GM23338 (cell line): ENCODE data around the gene ROBO1. TPM values are rescaled to one million over a fixed set of nuclear protein-coding genes. Genes with fewer than 3 reads are reported as not detected.

Experiments used
- ATAC-seq: fragments of 200-7000 bp; cut with Tn5 transposase; 3 replicates; pipeline ENCODE4 v1.9.1; 2020
- DNase-seq: peaks from one replicate; pipeline ENCODE4 v3.0.0-alpha.2; 2015; ENCODE audit warnings: low spot score
- H2AFZ ChIP-seq: fragments of 200-600 bp; sonication (generic); 2 replicates; pipeline ENCODE4 v1.8.0; 2016; ENCODE audit warnings: antibody characterized with exemption, mild to moderate bottlenecking, moderate library complexity
- H3F3A ChIP-seq: fragments of 200-600 bp; sonication (generic); replicated peaks from 2 replicates; pipeline ENCODE4 v1.8.0; 2017; ENCODE audit warnings: antibody characterized with exemption, mixed run types, low read depth
- H3K27ac ChIP-seq: fragments of 200-600 bp; sonication (generic); 2 replicates; pipeline ENCODE4 v1.6.1; 2016; ENCODE audit warnings: low read depth
- H3K27me3 ChIP-seq: fragments of 200-600 bp; sonication (generic); 2 replicates; pipeline ENCODE4 v1.8.0; 2016; ENCODE audit warnings: mild to moderate bottlenecking, mixed run types, moderate library complexity; ENCODE audit not compliant: insufficient read depth
- H3K36me3 ChIP-seq: fragments of 200-600 bp; sonication (generic); 2 replicates; pipeline ENCODE4 v1.8.0; 2016; ENCODE audit warnings: mild to moderate bottlenecking; ENCODE audit not compliant: insufficient read depth
- H3K4me1 ChIP-seq: fragments of 200-600 bp; sonication (generic); 2 replicates; pipeline ENCODE4 v1.8.0; 2016; ENCODE audit warnings: mild to moderate bottlenecking, moderate library complexity; ENCODE audit not compliant: insufficient read depth
- H3K4me2 ChIP-seq: fragments of 200-600 bp; sonication (generic); 2 replicates; pipeline ENCODE4 v1.7.1; 2017; ENCODE audit warnings: mixed run types
- H3K4me3 ChIP-seq: fragments of 200-600 bp; sonication (generic); 2 replicates; pipeline ENCODE4 v1.6.1; 2016; ENCODE audit warnings: mixed run types
- H3K79me2 ChIP-seq: fragments of 200-600 bp; sonication (generic); replicated peaks from 2 replicates; pipeline ENCODE4 v1.8.0; 2017; ENCODE audit warnings: mild to moderate bottlenecking; ENCODE audit not compliant: insufficient read depth
- H3K9me2 ChIP-seq: fragments of 200-600 bp; sonication (generic); 2 replicates; pipeline ENCODE4 v1.8.0; 2017; ENCODE audit not compliant: insufficient read depth
- H4K20me1 ChIP-seq: fragments of 200-600 bp; sonication (generic); replicated peaks from 2 replicates; pipeline ENCODE4 v1.8.0; 2017; ENCODE audit warnings: mild to moderate bottlenecking; ENCODE audit not compliant: insufficient read depth
- H3K27ac Mint-ChIP-seq: 2 replicates; pipeline ENCODE4 v1.8.0; 2020; ENCODE audit warnings: inconsistent platforms, mild to moderate bottlenecking, moderate library complexity, mixed read lengths
- H3K27me3 Mint-ChIP-seq: 3 replicates; pipeline ENCODE4 v1.8.0; 2022; ENCODE audit warnings: low read depth, mild to moderate bottlenecking, moderate library complexity, mixed read lengths, inconsistent platforms; ENCODE audit not compliant: insufficient read depth, poor library complexity
- H3K36me3 Mint-ChIP-seq: 3 replicates; pipeline ENCODE4 v1.8.0; 2021; ENCODE audit warnings: low read depth, mild to moderate bottlenecking, inconsistent platforms, moderate library complexity, mixed read lengths
- H3K4me1 Mint-ChIP-seq: 3 replicates; pipeline ENCODE4 v1.8.0; 2020; ENCODE audit warnings: mild to moderate bottlenecking, inconsistent platforms, mixed read lengths
- H3K4me3 Mint-ChIP-seq: 3 replicates; pipeline ENCODE4 v1.8.0; 2021; ENCODE audit warnings: moderate library complexity, mild to moderate bottlenecking, inconsistent platforms, mixed read lengths
- H3K9me3 Mint-ChIP-seq: 3 replicates; pipeline ENCODE4 v1.8.0; 2020; ENCODE audit warnings: moderate library complexity, mild to moderate bottlenecking, inconsistent platforms, mixed read lengths
- CREB1 ChIP-seq: fragments of 250-450 bp; sonication (Bioruptor Pico); IDR thresholded peaks from 2 replicates; pipeline ENCODE4 v1.5.0; 2020; ENCODE audit warnings: low read depth, mild to moderate bottlenecking, moderate library complexity
- CTCF ChIP-seq, 2 experiments: fragments of 200-600 bp in 1 of 2; sonication (generic) in 1 of 2; conservative IDR thresholded peaks; 2 replicates each; pipeline versions ENCODE4 v1.5.1 to v1.6.1; 2016 to 2017; ENCODE audit warnings: antibody characterized with exemption in 2 of 2, low read depth in 2 of 2, mild to moderate bottlenecking in 2 of 2, moderate library complexity in 1 of 2
- EZH2 ChIP-seq: fragments of 200-600 bp; sonication (generic); IDR thresholded peaks from one replicate; pipeline ENCODE4 v1.8.0; 2017; ENCODE audit warnings: antibody characterized with exemption, mild to moderate bottlenecking, low read depth; ENCODE audit not compliant: unreplicated experiment
- EZH2phosphoT487 ChIP-seq: fragments of 200-600 bp; sonication (generic); IDR thresholded peaks from one replicate; pipeline ENCODE4 v1.8.1; 2018; ENCODE audit warnings: antibody characterized with exemption; ENCODE audit not compliant: unreplicated experiment
- STAT1 ChIP-seq: IDR thresholded peaks from one replicate; pipeline ENCODE4 v1.6.1; 2016; ENCODE audit warnings: antibody characterized with exemption; ENCODE audit not compliant: unreplicated experiment
- ZNF331 ChIP-seq: fragments of 250-450 bp; sonication (Bioruptor Pico); IDR thresholded peaks from 2 replicates; pipeline ENCODE4 v1.5.0; 2020; ENCODE audit warnings: low read depth, mild to moderate bottlenecking, moderate library complexity
- polyA plus RNA-seq: library from polyadenylated mRNA; unstranded; fragments of >200 nt; fragmentation: Nextera tagmentation; extraction: Ambion mirVana; gene quantifications from 2 replicates; pipeline ENCODE4 v1.2.1, GENCODE V29; 2016
- total RNA-seq: library from RNA; depleted of rRNA; stranded (reverse); fragments of >200 nt; shearing (Covaris generic); gene quantifications from 2 replicates; pipeline ENCODE4 v1.2.3, GENCODE V29; 2014
- TF ChIP-seq, protein P1 (sequence below): fragments of 250-450 bp; sonication (Bioruptor Pico); IDR thresholded peaks from 2 replicates; pipeline ENCODE4 v1.5.0; 2020; ENCODE audit warnings: mild to moderate bottlenecking, moderate library complexity

ROBO1 gene
- total and polyA plus RNA-seq, 2 experiments from 2014 or later = 19.2 to 78.3 TPM

- no peaks in the 10 kb centered on the region for H4K20me1 ChIP-seq
- no peak overlapping the region for H3K4me3 Mint-ChIP-seq
- H2AFZ ChIP-seq = no peak overlapping the region
- H3K27ac ChIP-seq = no peak overlapping the region
- H3K27me3 ChIP-seq = no peaks in the 10 kb centered on the region
- no peak for ATAC-seq
- H3K36me3 ChIP-seq = no peaks in the 10 kb centered on the region
- H3K36me3 Mint-ChIP-seq = no peaks in the 10 kb centered on the region
- DNase-seq = no peak
- no peaks in the 10 kb centered on the region for H3K9me2 ChIP-seq
- H3K4me1 Mint-ChIP-seq = peaks cover 2% of the 10 kb centered on the region; the same call in 1 of the 3 replicates
- no peaks in the 10 kb centered on the region for H3K27me3 Mint-ChIP-seq
- H3K4me3 ChIP-seq = no peak overlapping the region
- TF ChIP-seq CTCF (conservative IDR thresholded peaks at IDR 0.05; ENCODE audit: low read depth in 2 of 2) (no peak), EZH2phosphoT487 (no peak), EZH2 (no peak), CREB1 (CRISPR knock-in tag) (no peak), STAT1 (no peak), ZNF331 (CRISPR knock-in tag) (no peak)
- TF ChIP-seq, protein P1, sequence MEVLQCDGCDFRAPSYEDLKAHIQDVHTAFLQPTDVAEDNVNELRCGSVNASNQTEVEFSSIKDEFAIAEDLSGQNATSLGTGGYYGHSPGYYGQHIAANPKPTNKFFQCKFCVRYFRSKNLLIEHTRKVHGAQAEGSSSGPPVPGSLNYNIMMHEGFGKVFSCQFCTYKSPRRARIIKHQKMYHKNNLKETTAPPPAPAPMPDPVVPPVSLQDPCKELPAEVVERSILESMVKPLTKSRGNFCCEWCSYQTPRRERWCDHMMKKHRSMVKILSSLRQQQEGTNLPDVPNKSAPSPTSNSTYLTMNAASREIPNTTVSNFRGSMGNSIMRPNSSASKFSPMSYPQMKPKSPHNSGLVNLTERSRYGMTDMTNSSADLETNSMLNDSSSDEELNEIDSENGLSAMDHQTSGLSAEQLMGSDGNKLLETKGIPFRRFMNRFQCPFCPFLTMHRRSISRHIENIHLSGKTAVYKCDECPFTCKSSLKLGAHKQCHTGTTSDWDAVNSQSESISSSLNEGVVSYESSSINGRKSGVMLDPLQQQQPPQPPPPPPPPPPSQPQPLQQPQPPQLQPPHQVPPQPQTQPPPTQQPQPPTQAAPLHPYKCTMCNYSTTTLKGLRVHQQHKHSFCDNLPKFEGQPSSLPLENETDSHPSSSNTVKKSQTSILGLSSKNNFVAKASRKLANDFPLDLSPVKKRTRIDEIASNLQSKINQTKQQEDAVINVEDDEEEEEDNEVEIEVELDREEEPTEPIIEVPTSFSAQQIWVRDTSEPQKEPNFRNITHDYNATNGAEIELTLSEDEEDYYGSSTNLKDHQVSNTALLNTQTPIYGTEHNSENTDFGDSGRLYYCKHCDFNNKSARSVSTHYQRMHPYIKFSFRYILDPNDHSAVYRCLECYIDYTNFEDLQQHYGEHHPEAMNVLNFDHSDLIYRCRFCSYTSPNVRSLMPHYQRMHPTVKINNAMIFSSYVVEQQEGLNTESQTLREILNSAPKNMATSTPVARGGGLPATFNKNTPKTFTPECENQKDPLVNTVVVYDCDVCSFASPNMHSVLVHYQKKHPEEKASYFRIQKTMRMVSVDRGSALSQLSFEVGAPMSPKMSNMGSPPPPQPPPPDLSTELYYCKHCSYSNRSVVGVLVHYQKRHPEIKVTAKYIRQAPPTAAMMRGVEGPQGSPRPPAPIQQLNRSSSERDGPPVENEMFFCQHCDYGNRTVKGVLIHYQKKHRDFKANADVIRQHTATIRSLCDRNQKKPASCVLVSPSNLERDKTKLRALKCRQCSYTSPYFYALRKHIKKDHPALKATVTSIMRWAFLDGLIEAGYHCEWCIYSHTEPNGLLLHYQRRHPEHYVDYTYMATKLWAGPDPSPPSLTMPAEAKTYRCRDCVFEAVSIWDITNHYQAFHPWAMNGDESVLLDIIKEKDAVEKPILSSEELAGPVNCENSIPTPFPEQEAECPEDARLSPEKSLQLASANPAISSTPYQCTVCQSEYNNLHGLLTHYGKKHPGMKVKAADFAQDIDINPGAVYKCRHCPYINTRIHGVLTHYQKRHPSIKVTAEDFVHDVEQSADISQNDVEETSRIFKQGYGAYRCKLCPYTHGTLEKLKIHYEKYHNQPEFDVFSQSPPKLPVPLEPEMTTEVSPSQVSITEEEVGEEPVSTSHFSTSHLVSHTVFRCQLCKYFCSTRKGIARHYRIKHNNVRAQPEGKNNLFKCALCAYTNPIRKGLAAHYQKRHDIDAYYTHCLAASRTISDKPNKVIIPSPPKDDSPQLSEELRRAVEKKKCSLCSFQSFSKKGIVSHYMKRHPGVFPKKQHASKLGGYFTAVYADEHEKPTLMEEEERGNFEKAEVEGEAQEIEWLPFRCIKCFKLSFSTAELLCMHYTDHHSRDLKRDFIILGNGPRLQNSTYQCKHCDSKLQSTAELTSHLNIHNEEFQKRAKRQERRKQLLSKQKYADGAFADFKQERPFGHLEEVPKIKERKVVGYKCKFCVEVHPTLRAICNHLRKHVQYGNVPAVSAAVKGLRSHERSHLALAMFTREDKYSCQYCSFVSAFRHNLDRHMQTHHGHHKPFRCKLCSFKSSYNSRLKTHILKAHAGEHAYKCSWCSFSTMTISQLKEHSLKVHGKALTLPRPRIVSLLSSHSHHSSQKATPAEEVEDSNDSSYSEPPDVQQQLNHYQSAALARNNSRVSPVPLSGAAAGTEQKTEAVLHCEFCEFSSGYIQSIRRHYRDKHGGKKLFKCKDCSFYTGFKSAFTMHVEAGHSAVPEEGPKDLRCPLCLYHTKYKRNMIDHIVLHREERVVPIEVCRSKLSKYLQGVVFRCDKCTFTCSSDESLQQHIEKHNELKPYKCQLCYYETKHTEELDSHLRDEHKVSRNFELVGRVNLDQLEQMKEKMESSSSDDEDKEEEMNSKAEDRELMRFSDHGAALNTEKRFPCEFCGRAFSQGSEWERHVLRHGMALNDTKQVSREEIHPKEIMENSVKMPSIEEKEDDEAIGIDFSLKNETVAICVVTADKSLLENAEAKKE (CRISPR knock-in tag) = no peak
- H3K79me2 ChIP-seq = no peaks in the 10 kb centered on the region
- no peaks in the 10 kb centered on the region for H3F3A ChIP-seq
- no peaks in the 10 kb centered on the region for H3K4me1 ChIP-seq
- no peak overlapping the region for H3K4me2 ChIP-seq
- H3K9me3 Mint-ChIP-seq = no peaks in the 10 kb centered on the region
- no peak overlapping the region for H3K27ac Mint-ChIP-seq
Measured at GRCh38 chr3:79285871-79286270, 481.9 kb downstream of the ROBO1 start.
